WERI-Rb-1 (cell line): ENCODE data around the gene KRTAP10-11.

Experiments
- DNase-seq: peaks from one replicate; pipeline ENCODE4 v3.0.0-alpha.2; 2020
- H3K27ac ChIP-seq: fragments of 250-450 bp; sonication (Bioruptor Pico); 2 replicates; pipeline ENCODE4 v1.5.1; 2020; ENCODE audit warnings: mild to moderate bottlenecking, moderate library complexity
- H3K27me3 ChIP-seq: fragments of 250-450 bp; sonication (Bioruptor Pico); 2 replicates; pipeline ENCODE4 v1.5.1; 2021; ENCODE audit warnings: mild to moderate bottlenecking, low read depth, moderate library complexity; ENCODE audit not compliant: insufficient read depth, severe bottlenecking
- H3K36me3 ChIP-seq: fragments of 250-450 bp; sonication (Bioruptor Pico); 2 replicates; pipeline ENCODE4 v1.5.1; 2020; ENCODE audit warnings: mild to moderate bottlenecking, moderate library complexity
- H3K4me3 ChIP-seq: 2 replicates; pipeline ENCODE4 v1.5.1; 2011; ENCODE audit warnings: low read depth, mild to moderate bottlenecking, control low read depth, low read length
- H3K9me3 ChIP-seq: fragments of 250-450 bp; sonication (Bioruptor Pico); 2 replicates; pipeline ENCODE4 v1.5.1; 2021; ENCODE audit warnings: mild to moderate bottlenecking, moderate library complexity; ENCODE audit not compliant: severe bottlenecking
- CTCF ChIP-seq: IDR thresholded peaks from 2 replicates; pipeline ENCODE4 v1.5.1; 2011; ENCODE audit warnings: low read depth, mild to moderate bottlenecking, control low read depth, inconsistent platforms, low read length

Gene KRTAP10-11

GRCh38 chr21:44650265-44650972, 4.2 kb downstream of the KRTAP10-11 start:
- DNase-seq: no peak
- peaks cover 1% of the 10 kb centered on the region for H3K9me3 ChIP-seq
- no peak overlapping the region for H3K27ac ChIP-seq
- no peaks in the 10 kb centered on the region for H3K27me3 ChIP-seq
- no peak for TF ChIP-seq CTCF
- no peak overlapping the region for H3K4me3 ChIP-seq
- H3K36me3 ChIP-seq: no peaks in the 10 kb centered on the region

- H3K4me3 ChIP-seq: no peak overlapping the region
- DNase-seq: no peak
- H3K27ac ChIP-seq: no peak overlapping the region
- H3K9me3 ChIP-seq: peaks cover 1% of the 10 kb centered on the region
- no peaks in the 10 kb centered on the region for H3K27me3 ChIP-seq
- H3K36me3 ChIP-seq: no peaks in the 10 kb centered on the region
- no peak for TF ChIP-seq CTCF
These were observed 4.9 kb downstream of the KRTAP10-11 start for GRCh38 chr21:44650973-44651675.

- DNase-seq: no peak
- peaks cover 9% of the 10 kb centered on the region for H3K9me3 ChIP-seq
- H3K27ac ChIP-seq: no peak overlapping the region
- H3K4me3 ChIP-seq: no peak overlapping the region
- TF ChIP-seq CTCF: no peak
- H3K27me3 ChIP-seq: no peaks in the 10 kb centered on the region
- H3K36me3 ChIP-seq: no peaks in the 10 kb centered on the region
These were observed 6.9 kb downstream of the KRTAP10-11 start for GRCh38 chr21:44653123-44653522.

- no peaks in the 10 kb centered on the region for H3K27me3 ChIP-seq
- DNase-seq: no peak
- H3K27ac ChIP-seq: no peak overlapping the region
- no peak for TF ChIP-seq CTCF
- H3K4me3 ChIP-seq: no peak overlapping the region
- H3K9me3 ChIP-seq: peaks cover 9% of the 10 kb centered on the region
- H3K36me3 ChIP-seq: no peaks in the 10 kb centered on the region
These were observed 7.7 kb downstream of the KRTAP10-11 start for GRCh38 chr21:44653656-44654575.

- H3K36me3 ChIP-seq: no peaks in the 10 kb centered on the region
- H3K27ac ChIP-seq: no peak within 1 kb of the TSS
- no peak for TF ChIP-seq CTCF
- H3K27me3 ChIP-seq: no peaks in the 10 kb centered on the region
- H3K4me3 ChIP-seq: no peak within 1 kb of the TSS
- no peak for DNase-seq
- peaks cover 9% of the 10 kb centered on the region for H3K9me3 ChIP-seq
These were observed 8.5 kb downstream of the KRTAP10-11 start, which contains the start of gene KRTAP12-4 for GRCh38 chr21:44654576-44655175. Gene KRTAP12-4, minus strand, starts transcription at chr21:44654659. Its CDS starts 45 bp downstream, at chr21:44654614.
